NCI-H1105 (cell line): ENCODE measurements around the gene FGF14.

ENCODE experiments used
- DNase-seq: peaks from one replicate; lab custom pipeline; 2025; lab: John Stamatoyannopoulos, UW

FGF14 gene

DNA sequence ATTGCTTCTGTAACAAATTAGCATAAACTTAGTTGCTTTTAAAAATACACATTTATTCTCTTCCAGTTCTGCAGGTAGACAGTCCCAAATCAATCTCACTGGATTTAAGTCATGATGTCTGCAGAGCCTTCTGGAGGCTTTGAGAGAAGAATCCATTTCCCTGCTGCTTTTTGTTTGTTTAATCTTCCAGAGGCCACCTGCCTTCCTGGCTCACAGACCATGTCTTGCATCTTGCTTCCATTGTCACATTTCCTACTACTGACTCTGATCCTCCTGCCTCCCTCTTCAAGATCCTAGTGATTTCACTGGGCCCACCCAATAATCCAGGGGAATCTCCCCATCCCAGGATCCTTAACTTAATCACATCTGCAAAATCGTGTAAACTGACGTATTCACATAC lies 476.1 kb downstream of the FGF14 start:
- DNase-seq: peak; percentile 17

DNA sequence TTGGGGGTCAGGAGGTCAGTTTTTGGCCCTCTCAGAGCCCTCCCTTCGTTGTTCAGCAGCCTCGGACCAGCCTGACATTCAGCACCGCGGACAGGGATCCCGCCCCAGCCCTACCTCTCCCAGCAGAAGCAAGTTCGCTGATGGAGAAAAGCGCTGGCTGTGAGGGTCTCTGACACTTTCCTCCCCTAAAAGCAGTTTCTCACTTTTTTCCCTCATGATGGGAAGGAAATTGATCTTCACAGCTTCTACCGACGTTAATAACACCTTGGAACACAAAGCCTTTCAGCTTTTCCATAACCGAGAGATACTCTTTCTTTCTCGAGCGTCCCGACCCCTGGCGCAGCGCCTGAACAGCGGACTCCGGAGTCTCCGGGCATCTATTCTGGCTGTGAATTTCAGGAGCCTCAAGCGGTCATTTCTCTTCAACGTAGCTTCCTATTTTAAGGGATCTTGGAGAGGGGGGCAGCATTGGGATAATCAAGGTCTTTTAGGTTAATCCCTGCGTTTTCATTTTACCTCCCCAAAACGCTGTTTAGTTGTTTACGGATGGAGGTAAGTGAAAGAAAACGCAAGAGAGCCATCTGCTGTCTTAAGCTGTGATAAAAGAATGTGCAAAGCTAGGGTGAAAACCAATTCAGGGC lies 482.2 kb downstream of the FGF14 start:
- peak; percentile 16 for DNase-seq

DNA sequence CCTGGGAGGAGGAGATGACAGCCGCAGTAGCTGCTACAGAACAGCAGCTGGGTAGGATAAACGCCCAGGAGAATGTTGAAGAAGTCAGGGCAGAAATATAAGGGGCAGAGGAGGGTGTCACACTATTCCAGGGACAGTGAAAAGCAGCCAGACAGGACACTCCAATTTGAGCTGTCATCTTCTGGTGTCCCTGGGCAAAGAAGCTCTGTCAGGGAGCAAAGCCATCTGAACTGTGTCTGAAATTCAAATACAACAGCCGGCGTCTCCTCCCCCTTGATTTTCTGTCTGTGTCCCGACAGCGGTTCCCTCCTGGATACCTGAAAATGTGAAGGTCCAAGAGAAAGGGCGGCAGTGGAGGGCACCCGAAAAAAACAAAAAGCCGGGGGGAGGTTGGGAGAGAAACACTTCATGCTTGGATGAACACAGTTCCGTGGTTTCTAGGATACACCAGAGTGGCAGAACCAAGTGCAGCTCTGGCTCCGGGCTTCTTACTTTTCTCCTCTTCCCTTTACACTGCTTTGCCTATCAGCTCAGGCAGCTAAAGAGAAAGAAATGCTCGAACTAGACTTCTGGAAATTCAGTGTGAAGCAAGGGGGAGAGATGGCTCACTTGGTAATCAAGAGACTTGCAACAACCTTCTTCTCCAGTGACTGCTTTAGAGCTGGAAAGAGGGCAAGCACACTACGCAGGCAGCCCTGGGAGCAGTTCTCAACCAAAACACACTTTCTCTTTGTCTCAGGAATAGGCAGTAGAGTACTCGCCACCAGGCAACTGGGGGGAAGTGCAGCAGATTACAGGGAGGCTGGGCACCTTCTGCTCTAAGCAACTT lies 483.8 kb downstream of the FGF14 start:
- DNase-seq: peak; percentile 70

DNA sequence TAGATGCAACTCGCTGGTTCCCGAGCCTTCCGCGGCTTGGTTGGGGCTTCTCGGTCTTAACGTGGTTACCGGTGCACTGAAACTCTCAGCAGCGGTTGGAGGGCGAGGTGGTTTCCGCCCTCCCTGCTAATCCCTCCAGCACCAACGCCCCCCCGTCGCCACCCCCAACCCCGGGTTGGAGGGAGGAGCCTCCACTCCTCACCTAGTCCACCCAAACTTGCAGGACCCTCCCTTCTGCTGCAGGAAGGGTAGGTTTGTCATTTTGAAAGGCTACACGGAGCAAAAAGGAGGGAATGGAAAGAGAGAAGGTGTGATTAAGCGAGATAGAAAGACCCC lies 484.4 kb downstream of the FGF14 start:
- DNase-seq: peak; percentile 76

DNA sequence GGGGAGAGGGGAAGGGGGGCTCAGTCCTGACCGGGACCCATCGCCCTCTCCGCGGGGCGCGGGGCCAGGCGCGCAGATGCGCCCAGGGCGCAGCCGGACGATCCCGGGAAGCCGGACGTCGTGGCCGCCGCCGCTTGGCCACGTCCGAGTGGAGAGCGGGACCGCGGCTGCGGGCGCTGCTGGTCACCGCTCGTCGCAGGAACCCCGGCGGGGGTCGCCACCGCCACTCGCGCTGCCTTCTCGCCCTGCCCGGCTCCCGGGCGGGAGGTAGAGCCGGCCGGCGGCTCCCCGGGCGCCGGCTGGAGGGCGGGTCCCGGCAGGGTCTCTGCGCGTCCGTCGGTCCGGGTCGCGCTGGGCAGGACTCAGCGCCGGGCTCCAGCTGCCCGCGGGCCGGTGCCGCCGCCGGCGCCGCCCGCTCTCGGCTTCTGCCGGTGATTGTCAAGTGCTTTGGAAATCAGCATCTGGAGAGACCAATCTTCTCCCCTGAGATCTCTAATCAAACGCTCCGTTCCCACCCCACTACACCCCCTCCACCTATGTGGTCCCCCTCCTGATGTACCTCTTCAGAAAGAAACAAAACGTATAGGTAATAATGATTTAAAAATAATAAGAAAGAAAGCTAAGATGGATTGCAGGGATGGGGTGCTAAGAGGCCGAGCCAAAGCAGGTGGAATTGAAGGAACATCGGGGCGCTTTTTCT lies 484.9 kb downstream of the FGF14 start:
- DNase-seq: no peak

DNA sequence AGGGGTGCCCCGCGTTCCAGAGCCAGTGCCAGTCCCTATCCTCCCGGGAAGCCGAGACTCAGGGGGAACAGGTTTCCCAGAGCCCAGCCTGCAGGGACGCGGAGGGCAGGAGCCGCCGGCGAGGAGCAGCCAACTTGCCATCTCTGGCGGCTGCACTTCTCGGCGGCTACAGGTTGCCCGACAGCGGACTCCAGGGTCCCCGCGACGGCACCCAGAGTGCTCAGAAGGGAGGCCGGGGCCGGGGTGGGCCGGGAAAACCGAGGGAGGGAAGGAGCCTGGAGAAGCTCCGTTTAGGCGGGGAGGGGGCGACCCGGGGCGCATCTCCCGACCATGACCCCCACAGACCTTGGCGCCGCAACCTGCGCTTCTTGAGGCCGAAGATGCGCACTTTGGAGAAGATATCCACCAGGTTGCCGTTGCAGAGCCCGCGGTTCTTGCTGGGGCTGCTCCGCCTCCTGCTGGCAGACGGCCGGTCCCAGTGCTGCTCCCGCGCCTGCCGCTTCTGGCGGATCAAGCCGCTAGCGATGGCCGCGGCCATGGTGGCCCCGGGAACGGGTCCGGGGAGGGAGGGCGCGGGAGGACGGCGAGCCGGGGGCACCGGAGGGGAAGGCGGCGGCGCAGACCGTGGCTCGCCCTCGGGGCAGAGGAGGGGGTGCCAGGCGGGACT lies 485.6 kb downstream of the FGF14 start:
- peak; percentile 15 for DNase-seq

DNA sequence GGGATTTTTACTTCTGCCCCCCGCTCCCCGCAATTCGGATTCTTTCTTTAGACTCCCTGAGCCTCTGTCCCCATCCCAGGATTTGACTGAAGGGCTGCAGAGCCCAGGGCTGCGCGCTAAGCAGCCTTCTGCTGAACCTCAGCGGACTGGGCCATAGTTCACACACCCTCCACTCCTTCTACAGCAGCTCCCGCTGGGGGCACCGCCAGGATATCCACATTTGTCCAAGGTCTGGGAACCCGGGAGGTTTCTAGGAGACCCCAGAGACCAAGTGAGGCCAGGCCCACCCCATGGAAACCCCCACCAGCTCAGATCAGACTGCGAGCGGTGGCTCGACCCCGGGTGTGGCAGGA lies 486.1 kb downstream of the FGF14 start:
- DNase-seq: peak; percentile 21

DNA sequence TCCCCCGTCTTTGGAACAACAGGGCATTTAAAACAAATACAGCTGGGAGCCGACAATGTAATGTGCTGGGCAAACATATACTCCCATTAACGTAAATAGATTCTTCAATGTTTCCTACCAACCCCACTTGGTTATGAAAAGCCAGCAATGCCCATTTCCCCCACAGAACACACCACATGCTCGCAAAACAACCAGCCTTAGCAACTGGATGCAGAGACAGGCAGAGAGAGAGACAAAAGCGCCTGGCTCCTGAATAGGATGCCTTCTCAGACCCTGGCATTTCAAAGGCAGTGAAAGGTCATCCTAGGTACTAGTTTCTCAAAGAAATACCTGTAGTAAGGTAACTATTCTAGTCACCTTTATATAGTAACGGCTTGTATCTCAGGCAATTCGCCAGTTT lies 486.5 kb downstream of the FGF14 start:
- peak; percentile 22 for DNase-seq

GRCh38 chr13:101911752-101912151 lies 490.1 kb downstream of the FGF14 start:
- DNase-seq: no peak

GRCh38 chr13:101903890-101904289 lies 498.0 kb downstream of the FGF14 start:
- DNase-seq: no peak

DNA sequence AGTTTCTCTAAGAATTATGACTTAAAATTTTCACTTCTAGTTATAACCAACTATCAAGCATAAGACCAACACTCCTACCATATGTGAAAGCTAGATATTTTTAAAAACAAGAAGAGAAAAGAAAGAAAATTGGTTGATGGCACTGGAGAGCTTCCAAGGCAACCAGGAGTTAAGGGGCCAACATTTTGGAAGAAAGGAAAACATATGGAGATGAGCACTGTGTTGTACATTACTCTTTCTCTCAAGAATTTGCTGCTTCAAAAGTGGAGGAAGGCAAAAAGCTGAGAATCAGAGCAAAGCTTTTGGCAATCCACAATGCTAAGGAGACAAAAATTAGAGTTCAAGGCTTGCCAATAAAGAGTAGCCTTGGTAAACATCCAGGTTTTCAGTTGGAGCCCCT lies 503.2 kb downstream of the FGF14 start:
- DNase-seq: no peak

- DNase-seq: no peak
These were observed 505.3 kb downstream of the FGF14 start for GRCh38 chr13:101896541-101896940.

DNA sequence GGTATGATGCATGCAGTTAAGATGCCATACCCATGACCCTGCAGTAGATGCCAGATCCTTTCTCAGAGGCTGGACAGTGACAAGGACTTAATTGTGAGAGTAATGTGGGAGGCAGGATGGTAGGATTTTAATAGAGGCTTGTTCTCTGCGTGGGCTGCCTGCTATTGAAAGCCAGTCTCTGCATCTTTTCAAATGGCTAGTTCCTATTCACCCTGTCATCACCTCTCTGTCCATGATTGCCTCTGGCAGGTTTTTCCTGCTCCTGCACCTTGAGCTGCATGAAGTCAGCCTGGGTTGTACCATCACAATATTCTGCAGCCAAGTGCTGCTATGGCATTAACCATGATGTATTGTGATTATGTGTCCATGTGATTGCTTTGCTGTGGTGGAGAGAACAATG lies 508.8 kb downstream of the FGF14 start:
- no peak for DNase-seq

DNA sequence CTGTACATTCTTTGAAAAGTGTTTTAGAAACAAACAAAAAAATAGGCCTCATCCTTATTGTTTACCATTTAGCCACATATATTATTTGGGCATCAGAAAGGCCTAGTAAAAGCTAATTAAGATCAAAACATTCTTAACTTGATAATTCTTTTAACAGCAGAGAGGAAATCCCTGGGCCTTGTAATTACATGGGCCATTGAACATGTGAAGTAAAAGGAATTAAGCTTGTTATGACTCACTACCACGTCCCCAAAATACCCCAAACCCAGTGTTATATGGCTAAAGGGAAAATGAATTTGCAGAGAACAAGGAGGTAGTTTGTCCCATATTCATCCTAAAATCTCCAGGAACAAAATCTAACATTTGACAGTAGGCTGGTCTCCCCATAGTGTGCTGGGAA lies 509.6 kb downstream of the FGF14 start:
- no peak for DNase-seq

DNA sequence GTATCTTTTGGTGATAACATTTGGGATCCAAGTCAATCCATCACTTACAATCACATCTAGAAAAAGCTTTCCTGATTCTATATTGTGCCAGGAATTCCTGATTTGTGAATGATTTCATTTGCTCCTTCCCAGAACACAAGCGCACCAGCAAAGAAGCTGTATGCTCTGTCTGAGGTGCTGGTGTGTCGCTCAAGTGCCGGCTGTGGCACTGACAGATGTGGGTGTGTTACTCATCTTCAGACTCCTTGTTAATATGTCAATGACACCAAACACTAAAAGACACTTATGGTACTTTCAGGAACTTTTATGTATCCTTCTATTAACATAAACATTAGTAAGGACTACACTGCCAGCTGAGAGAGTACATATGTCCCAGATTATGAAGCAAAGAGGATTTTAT lies 520.3 kb downstream of the FGF14 start:
- DNase-seq: no peak

GRCh38 chr13:101880581-101880980 lies 521.3 kb downstream of the FGF14 start:
- DNase-seq: no peak

- DNase-seq: no peak
These were observed 524.9 kb downstream of the FGF14 start for GRCh38 chr13:101876951-101877350.

DNA sequence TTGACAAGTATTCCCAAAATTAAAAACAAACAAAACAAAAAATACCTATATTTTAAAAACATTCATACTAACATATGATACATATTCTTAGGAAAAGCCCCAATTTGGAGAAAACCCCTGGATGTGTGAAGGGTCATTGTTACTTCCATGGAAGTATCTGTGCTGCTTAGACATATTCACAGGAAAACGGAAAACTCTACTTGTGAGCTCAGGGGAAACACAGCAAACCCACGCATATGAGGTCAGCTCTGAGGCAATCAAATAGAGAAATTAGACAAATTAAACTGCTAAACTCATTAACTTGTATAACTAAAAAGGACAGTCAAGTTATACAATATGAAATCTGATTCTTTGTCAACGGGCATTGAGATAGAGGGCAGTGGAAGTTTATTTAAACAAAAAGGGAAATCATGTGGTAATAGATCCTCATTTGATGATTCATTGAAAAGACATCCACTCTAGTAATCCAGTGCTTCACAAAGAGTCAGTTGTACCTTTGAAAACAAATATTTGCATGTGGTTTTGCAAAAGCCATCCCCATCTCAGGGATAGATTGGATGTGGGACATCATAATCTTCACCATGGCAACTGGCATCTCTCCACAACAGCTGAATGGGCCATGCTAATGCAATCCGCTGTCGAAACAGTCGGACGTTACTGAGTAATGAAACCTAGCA lies 526.0 kb downstream of the FGF14 start:
- DNase-seq: peak; percentile 63

- no peak for DNase-seq
These were observed 526.8 kb downstream of the FGF14 start for GRCh38 chr13:101875091-101875490.

GRCh38 chr13:101869553-101869952 lies 532.3 kb downstream of the FGF14 start:
- DNase-seq: no peak

DNA sequence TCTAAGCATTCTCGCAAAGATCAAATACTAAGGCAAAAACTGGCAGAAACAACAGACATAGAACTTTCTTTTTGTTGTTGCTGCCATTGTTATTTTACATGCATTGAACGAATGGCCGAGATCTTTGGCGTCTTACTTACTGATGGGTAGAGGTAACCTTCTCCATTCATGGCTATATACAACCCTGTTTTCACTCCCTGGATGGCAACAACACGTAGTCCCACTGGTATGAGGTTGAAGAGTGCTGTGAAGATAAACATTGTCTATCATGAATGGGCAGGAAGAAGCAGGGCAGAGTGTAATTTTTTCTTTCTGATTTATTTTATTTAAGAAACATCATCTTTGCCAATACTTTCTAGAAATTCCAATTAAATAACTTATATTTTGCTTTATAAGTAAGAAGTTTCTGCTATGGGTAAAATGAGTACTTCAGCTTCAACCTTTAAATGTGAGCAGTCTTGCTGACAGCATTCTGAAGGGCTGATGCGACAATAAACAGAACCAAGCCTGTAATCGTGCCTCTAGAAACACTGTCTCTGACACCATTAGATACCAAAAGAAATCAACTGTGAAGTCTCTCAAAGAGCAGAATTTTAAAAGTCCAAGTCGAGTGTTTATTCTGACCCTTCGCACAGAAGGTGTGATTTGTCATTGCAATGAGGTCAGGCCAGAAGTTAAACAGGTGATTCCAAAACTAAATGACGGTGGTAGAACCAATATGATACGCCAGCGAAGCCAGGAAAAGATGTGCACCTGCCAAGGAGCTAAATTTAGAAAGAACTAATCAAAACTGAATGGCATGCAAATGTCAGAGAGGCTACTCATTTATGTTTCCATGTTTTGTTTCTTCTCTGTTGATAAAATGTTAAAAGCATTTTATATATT lies 533.0 kb downstream of the FGF14 start:
- DNase-seq: no peak
